Glutamatergic neuron (in vitro differentiated cells): Measurements from ENCODE around the gene MYPOP. TPM values are rescaled to one million over a fixed set of nuclear protein-coding genes. Genes with fewer than 3 reads are reported as not detected.

Experiments
- DNase-seq: peaks from one replicate; pipeline ENCODE4 v3.0.0; 2022
- H3K27ac Mint-ChIP-seq: one replicate; pipeline ENCODE4 v1.8.0; 2020; ENCODE audit warnings: mild to moderate bottlenecking, mixed read lengths, inconsistent platforms; ENCODE audit not compliant: unreplicated experiment
- H3K27me3 Mint-ChIP-seq: one replicate; pipeline ENCODE4 v1.8.0; 2020; ENCODE audit warnings: mild to moderate bottlenecking, moderate library complexity, mixed read lengths, inconsistent platforms; ENCODE audit not compliant: unreplicated experiment
- H3K36me3 Mint-ChIP-seq: one replicate; pipeline ENCODE4 v1.8.0; 2020; ENCODE audit warnings: mild to moderate bottlenecking, mixed read lengths, inconsistent platforms; ENCODE audit not compliant: unreplicated experiment
- H3K4me1 Mint-ChIP-seq: one replicate; pipeline ENCODE4 v1.8.0; 2020; ENCODE audit warnings: mild to moderate bottlenecking, low read depth, mixed read lengths, inconsistent platforms; ENCODE audit not compliant: unreplicated experiment
- H3K4me3 Mint-ChIP-seq: one replicate; pipeline ENCODE4 v1.8.0; 2020; ENCODE audit warnings: mild to moderate bottlenecking, mixed read lengths, inconsistent platforms; ENCODE audit not compliant: unreplicated experiment
- H3K9me3 Mint-ChIP-seq: one replicate; pipeline ENCODE4 v1.8.0; 2020; ENCODE audit warnings: mild to moderate bottlenecking, moderate library complexity, mixed read lengths, inconsistent platforms; ENCODE audit not compliant: unreplicated experiment
- total RNA-seq: library from RNA; stranded (reverse); fragmentation: NEBNext Ultra II Directional; extraction: Animal tissue kit (Norgen Biotek cat#: 25700); gene quantifications from one replicate; pipeline ENCODE4 v1.2.1, GENCODE V29; 2021; ENCODE audit not compliant: unreplicated experiment
- TF ChIP-seq, protein P1 (sequence below): fragments of 200-600 bp; sonication (generic); IDR thresholded peaks from one replicate; pipeline ENCODE4 v1.5.0; 2021; ENCODE audit not compliant: partially characterized antibody, unreplicated experiment

The MYPOP gene
- total RNA-seq, 1 donor from 2014 or later: 7.1 TPM

DNA sequence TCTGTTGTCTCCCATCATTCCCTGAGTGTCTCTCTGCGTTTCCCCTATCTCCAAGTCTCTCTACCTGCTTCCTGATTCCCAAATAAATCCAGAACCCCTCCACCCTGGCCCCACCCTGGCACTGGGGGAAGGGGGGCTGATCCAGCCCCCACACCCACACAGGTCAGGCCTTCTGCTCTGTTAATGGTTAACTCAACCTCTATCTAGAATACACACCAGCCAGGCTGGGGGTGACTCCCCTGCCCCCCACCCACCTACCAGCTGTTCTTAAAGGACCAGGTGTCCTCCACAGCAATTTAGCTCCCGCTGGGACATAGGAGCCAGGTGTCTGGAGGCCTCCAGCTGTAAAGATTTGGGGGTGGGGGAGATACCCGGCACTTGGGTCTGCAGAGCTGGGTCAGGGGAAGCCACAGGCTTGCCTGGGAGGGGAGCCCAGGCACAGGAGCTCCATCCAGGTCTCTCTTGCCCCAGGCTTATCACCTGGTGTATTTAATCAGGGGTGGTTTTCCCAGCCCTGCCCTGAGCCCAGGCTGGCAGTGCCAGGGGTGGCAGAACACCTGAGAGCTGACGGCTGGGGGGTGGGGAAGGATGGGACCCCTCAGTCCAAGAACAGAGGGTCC is 20.4 kb downstream of the MYPOP start:
- Mint-ChIP-seq H3K36me3 (no peaks in the 10 kb centered on the region), H3K9me3 (peaks cover 11% of the 10 kb centered on the region), H3K4me1 (peaks cover 18% of the 10 kb centered on the region), H3K4me3 (peak overlapping the region; percentile 11), H3K27me3 (peaks cover 11% of the 10 kb centered on the region), H3K27ac (no peak overlapping the region)
- TF ChIP-seq, protein P1, sequence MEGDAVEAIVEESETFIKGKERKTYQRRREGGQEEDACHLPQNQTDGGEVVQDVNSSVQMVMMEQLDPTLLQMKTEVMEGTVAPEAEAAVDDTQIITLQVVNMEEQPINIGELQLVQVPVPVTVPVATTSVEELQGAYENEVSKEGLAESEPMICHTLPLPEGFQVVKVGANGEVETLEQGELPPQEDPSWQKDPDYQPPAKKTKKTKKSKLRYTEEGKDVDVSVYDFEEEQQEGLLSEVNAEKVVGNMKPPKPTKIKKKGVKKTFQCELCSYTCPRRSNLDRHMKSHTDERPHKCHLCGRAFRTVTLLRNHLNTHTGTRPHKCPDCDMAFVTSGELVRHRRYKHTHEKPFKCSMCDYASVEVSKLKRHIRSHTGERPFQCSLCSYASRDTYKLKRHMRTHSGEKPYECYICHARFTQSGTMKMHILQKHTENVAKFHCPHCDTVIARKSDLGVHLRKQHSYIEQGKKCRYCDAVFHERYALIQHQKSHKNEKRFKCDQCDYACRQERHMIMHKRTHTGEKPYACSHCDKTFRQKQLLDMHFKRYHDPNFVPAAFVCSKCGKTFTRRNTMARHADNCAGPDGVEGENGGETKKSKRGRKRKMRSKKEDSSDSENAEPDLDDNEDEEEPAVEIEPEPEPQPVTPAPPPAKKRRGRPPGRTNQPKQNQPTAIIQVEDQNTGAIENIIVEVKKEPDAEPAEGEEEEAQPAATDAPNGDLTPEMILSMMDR: no peak
- DNase-seq: no peak

DNA sequence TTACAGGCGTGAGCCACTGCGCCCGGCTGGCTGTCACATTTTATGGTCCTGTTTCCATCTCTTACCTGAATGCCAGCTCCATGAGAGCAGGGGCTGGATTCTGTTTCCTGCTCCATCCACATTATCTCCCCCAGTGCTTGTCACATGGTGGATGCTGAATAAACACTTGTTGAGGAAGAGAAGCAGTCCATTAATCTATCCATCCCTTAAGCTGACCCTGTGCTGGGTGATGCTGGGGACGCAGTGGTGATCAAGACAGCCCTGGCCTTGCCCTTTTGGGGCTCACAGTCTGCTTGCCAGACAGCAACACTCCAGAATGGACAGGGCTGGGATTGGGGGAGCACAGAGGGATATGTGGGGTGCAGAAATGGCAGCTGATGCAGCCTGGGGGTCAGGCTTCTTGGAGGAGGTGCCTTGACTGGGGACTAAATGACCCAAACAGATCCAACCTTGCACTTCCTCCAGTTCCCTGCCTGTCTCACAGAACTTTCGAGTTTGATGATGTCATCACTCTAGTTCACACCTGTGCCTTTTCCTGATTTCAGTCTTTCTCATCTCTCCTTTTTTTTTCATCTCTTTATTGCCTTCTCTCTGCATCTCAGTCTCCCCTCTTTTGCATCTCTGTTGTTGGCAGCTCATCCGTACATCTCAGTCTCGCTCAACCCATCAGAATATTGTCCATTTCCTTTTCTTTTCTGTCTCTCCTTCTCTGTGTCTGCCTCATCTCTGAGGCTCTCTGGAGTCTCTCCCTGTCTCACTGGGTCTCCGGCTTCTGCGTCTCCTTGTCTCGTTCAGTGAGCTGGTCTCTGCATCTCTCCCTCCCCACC is 21.1 kb downstream of the MYPOP start:
- H3K9me3 Mint-ChIP-seq: peaks cover 12% of the 10 kb centered on the region
- no peak for DNase-seq
- peaks cover 19% of the 10 kb centered on the region for H3K4me1 Mint-ChIP-seq
- no peaks in the 10 kb centered on the region for H3K36me3 Mint-ChIP-seq
- peak overlapping the region; percentile 11 for H3K4me3 Mint-ChIP-seq
- TF ChIP-seq, protein P1: no peak
- H3K27me3 Mint-ChIP-seq: peaks cover 12% of the 10 kb centered on the region
- peak overlapping the region; percentile 49 for H3K27ac Mint-ChIP-seq

DNA sequence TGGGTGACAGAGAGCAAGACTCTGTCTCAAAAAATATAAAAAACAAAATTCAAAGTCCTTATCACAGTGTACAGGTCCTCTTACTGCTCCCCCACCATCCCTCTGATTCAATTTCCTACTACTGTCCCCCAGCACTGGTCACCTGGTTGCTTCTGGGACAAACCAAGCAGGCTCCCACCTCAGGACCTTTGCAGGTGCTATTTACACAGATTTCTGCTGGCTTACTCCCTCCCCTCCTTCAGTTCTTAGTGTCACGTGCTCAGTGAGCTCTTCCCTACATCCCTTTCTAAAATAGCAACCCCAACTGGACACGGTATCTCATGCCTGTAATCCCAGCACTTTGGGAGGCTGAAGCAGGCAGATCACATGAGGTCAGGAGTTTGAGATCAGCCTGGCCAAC is 22.4 kb downstream of the MYPOP start:
- H3K4me3 Mint-ChIP-seq: no peak overlapping the region

DNA sequence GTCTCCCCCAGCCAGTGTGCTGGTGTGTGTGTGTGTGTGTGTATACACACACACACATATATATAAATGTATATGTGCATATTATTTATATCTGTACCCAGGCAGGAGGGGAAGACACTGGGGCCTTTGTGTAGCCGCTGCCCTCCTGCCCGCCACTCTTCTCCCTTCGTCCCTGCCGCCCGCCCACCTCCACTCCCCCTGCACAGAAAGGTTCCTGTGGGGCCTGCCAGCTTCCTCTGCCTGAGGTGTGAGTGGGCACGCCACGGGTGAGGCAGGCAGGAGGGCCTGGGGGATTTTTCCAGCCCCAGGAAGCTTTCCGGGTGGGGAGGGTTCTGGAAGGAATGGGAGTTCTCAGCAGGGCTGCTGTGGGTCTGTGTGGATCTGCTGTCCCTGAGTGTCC is 23.4 kb downstream of the MYPOP start:
- H3K4me3 Mint-ChIP-seq: no peak overlapping the region

More for the DNA sequence above, 22.4 kb downstream of the MYPOP start:
- TF ChIP-seq, protein P1: no peak
- peaks cover 9% of the 10 kb centered on the region for H3K9me3 Mint-ChIP-seq
- H3K27ac Mint-ChIP-seq: no peak overlapping the region
- DNase-seq: no peak
- peaks cover 21% of the 10 kb centered on the region for H3K4me1 Mint-ChIP-seq
- peaks cover 12% of the 10 kb centered on the region for H3K27me3 Mint-ChIP-seq
- no peaks in the 10 kb centered on the region for H3K36me3 Mint-ChIP-seq

More for the DNA sequence above, 23.4 kb downstream of the MYPOP start:
- Mint-ChIP-seq H3K27ac (no peak overlapping the region), H3K4me1 (peaks cover 21% of the 10 kb centered on the region), H3K36me3 (no peaks in the 10 kb centered on the region), H3K27me3 (peaks cover 12% of the 10 kb centered on the region), H3K9me3 (peaks cover 9% of the 10 kb centered on the region)
- no peak for DNase-seq
- TF ChIP-seq, protein P1: no peak
